Activated naive CD4-positive, alpha-beta T cell treated with anti-CD3 and anti-CD28 coated beads for 36 hours (primary cell): ENCODE results near the gene PLEKHM3. TPM values are rescaled to one million over a fixed set of nuclear protein-coding genes. Genes with fewer than 3 reads are reported as not detected.

Experiments
- CTCF ChIA-PET: fragments of 350-600 bp; sonication (Branson Sonifier 250); formaldehyde crosslinking; loops from one replicate; lab custom pipeline; 2021; ENCODE audit warnings: antibody characterized with exemption; lab: Charles Lee
- DNase-seq: peaks from one replicate; pipeline ENCODE4 v3.0.0-alpha.2; 2020
- H3K27ac Mint-ChIP-seq: one replicate; pipeline ENCODE4 v1.8.0; 2021; ENCODE audit warnings: mild to moderate bottlenecking, mixed read lengths
- H3K27me3 Mint-ChIP-seq: one replicate; pipeline ENCODE4 v1.8.0; 2021; ENCODE audit warnings: low read depth, mixed read lengths
- H3K36me3 Mint-ChIP-seq: one replicate; pipeline ENCODE4 v1.8.0; 2021; ENCODE audit warnings: low read depth, mixed read lengths
- H3K4me1 Mint-ChIP-seq: one replicate; pipeline ENCODE4 v1.8.0; 2021; ENCODE audit warnings: low read depth, mixed read lengths
- H3K4me3 Mint-ChIP-seq: one replicate; pipeline ENCODE4 v1.8.0; 2021; ENCODE audit warnings: mild to moderate bottlenecking, moderate library complexity, mixed read lengths
- H3K9me3 Mint-ChIP-seq: one replicate; pipeline ENCODE4 v1.8.0; 2021; ENCODE audit warnings: mixed read lengths
- intact Hi-C: fragments of 100-400 bp; cut with micrococcal nuclease; formaldehyde crosslinking; loops from one replicate; pipeline ENCODE4 v1.15.1; 2023
- total RNA-seq, 2 experiments: library from RNA; stranded (reverse); gene quantifications; one replicate each; pipeline ENCODE4 v1.2.3, GENCODE V29; 2021

Gene PLEKHM3
- total RNA-seq, 2 experiments from 2014 or later, result 6.5 to 7.0 TPM

- DNase-seq, result no peak
- H3K9me3 Mint-ChIP-seq, result no peaks in the 10 kb centered on the region
- H3K27ac Mint-ChIP-seq, result no peak overlapping the region
- H3K4me3 Mint-ChIP-seq, result no peak overlapping the region
- no peaks in the 10 kb centered on the region for H3K36me3 Mint-ChIP-seq
- CTCF ChIA-PET, result no interaction called here
- no peaks in the 10 kb centered on the region for H3K27me3 Mint-ChIP-seq
- intact Hi-C loops, result no loop called here
- peaks cover 7% of the 10 kb centered on the region for H3K4me1 Mint-ChIP-seq
Measured at GRCh38 chr2:207984765-207985480, 40.4 kb downstream of the PLEKHM3 start.

DNA sequence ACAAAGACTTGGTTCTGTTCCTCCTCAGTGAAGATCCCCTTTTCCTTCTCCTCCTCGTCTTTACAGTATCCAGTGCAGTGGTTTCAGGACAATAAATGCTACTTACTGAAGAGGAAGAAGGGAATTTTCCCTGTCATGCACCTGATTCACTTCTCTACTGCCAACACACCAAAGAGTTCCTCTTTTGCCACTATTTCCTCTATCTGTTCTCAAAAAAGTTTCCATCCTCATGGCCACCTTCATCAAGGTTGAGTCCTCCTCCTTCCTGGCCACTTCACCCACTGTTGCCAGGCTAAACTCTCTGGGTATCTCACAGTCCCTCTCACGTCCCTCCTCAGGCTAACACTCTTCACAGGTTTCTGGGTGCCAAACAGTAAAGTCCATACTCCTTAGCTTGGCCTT, 41.7 kb downstream of the PLEKHM3 start:
- intact Hi-C loops, result no loop called here
- H3K27ac Mint-ChIP-seq, result no peak overlapping the region
- no peaks in the 10 kb centered on the region for H3K9me3 Mint-ChIP-seq
- CTCF ChIA-PET, result no interaction called here
- H3K36me3 Mint-ChIP-seq, result no peaks in the 10 kb centered on the region
- no peak for DNase-seq
- H3K27me3 Mint-ChIP-seq, result no peaks in the 10 kb centered on the region
- H3K4me3 Mint-ChIP-seq, result no peak overlapping the region
- peaks cover 7% of the 10 kb centered on the region for H3K4me1 Mint-ChIP-seq

GRCh38 chr2:207978177-207978948, 47.0 kb downstream of the PLEKHM3 start:
- CTCF ChIA-PET, result no interaction called here
- peaks cover 2% of the 10 kb centered on the region for H3K4me1 Mint-ChIP-seq
- H3K27ac Mint-ChIP-seq, result no peak overlapping the region
- no peak for DNase-seq
- intact Hi-C loops, result no loop called here
- H3K9me3 Mint-ChIP-seq, result no peaks in the 10 kb centered on the region
- H3K27me3 Mint-ChIP-seq, result no peaks in the 10 kb centered on the region
- H3K36me3 Mint-ChIP-seq, result no peaks in the 10 kb centered on the region
- no peak overlapping the region for H3K4me3 Mint-ChIP-seq

- Mint-ChIP-seq H3K4me3 (no peak overlapping the region), H3K36me3 (no peaks in the 10 kb centered on the region), H3K9me3 (no peaks in the 10 kb centered on the region), H3K4me1 (peaks cover 8% of the 10 kb centered on the region), H3K27ac (no peak overlapping the region), H3K27me3 (no peaks in the 10 kb centered on the region)
- CTCF ChIA-PET, result interaction anchor here (0.7 to 2.9 kb wide), 6 partner anchors 16 to 230 kb away, joined by 3 to 8 read pairs (median 4); no protein-coding TSS in a partner anchor
- no peak for DNase-seq
- intact Hi-C loops, result no loop called here
Measured at GRCh38 chr2:207975921-207976320, 49.4 kb downstream of the PLEKHM3 start.

GRCh38 chr2:207974216-207974605, 51.1 kb downstream of the PLEKHM3 start:
- H3K27ac Mint-ChIP-seq, result no peak overlapping the region
- peaks cover 17% of the 10 kb centered on the region for H3K4me1 Mint-ChIP-seq
- DNase-seq, result no peak
- H3K36me3 Mint-ChIP-seq, result no peaks in the 10 kb centered on the region
- no peaks in the 10 kb centered on the region for H3K9me3 Mint-ChIP-seq
- intact Hi-C loops, result no loop called here
- H3K27me3 Mint-ChIP-seq, result no peaks in the 10 kb centered on the region
- CTCF ChIA-PET, result interaction anchor here (0.6 to 4.0 kb wide), 8 partner anchors 66 to 347 kb away, joined by 3 to 25 read pairs (median 4); no protein-coding TSS in a partner anchor
- H3K4me3 Mint-ChIP-seq, result no peak overlapping the region

DNA sequence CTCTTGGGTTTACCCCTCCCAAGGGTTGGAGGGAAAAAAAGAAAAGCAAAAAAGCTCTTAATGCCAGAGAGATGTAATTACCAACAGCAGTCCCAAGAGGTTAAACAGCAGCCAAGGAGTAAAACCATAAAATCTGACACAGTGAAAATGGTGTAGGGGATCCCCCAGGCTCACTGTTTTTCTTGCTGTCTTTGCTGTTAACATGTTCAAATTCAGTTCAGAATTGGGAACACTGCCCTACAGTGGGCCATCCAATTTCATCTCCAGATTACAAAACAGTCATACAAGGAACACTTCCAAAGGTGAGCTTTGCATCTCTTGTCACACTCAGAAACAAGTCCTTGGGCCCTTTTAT, 54.5 kb downstream of the PLEKHM3 start:
- no peak overlapping the region for H3K27ac Mint-ChIP-seq
- no peak for DNase-seq
- H3K4me3 Mint-ChIP-seq, result no peak overlapping the region
- intact Hi-C loops, result no loop called here
- no peaks in the 10 kb centered on the region for H3K9me3 Mint-ChIP-seq
- CTCF ChIA-PET, result interaction anchor here (1.1 to 4.0 kb wide), 4 partner anchors 17 to 225 kb away, joined by 3 to 25 read pairs (median 7); no protein-coding TSS in a partner anchor
- H3K36me3 Mint-ChIP-seq, result no peaks in the 10 kb centered on the region
- H3K4me1 Mint-ChIP-seq, result peaks cover 17% of the 10 kb centered on the region
- H3K27me3 Mint-ChIP-seq, result no peaks in the 10 kb centered on the region

GRCh38 chr2:207970147-207970825, 55.0 kb downstream of the PLEKHM3 start:
- Mint-ChIP-seq H3K27ac (no peak overlapping the region), H3K27me3 (no peaks in the 10 kb centered on the region), H3K36me3 (no peaks in the 10 kb centered on the region), H3K9me3 (no peaks in the 10 kb centered on the region), H3K4me1 (peaks cover 17% of the 10 kb centered on the region), H3K4me3 (no peak overlapping the region)
- CTCF ChIA-PET, result interaction anchor here (0.7 to 4.0 kb wide), 3 partner anchors 70 to 494 kb away, joined by 3 to 25 read pairs (median 10); no protein-coding TSS in a partner anchor
- intact Hi-C loops, result no loop called here
- no peak for DNase-seq

GRCh38 chr2:207969249-207969648, 56.1 kb downstream of the PLEKHM3 start:
- Mint-ChIP-seq H3K4me3 (no peak overlapping the region), H3K27ac (no peak overlapping the region), H3K36me3 (peaks cover 2% of the 10 kb centered on the region), H3K4me1 (peaks cover 16% of the 10 kb centered on the region), H3K27me3 (no peaks in the 10 kb centered on the region), H3K9me3 (no peaks in the 10 kb centered on the region)
- DNase-seq, result no peak
- CTCF ChIA-PET, result no interaction called here
- intact Hi-C loops, result no loop called here

DNA sequence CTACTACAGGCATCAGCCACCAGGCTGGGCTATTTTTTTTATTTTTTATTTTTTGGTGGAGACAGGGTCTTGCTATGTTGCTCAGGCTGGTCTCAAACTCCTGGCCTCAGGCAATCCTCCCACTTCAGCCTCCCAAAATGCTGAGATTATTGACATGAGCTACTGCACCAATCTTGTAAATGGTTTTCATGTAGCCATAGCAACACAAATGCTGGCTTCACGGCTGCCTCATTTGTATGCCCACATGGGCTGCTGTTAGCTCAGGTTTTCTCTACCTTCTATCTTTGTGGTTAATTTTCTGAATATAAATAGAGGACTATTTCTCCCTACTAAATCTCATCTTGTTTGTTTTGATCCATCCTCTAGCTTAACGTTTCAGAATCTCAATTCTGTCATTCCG, 58.2 kb downstream of the PLEKHM3 start:
- Mint-ChIP-seq H3K36me3 (peaks cover 16% of the 10 kb centered on the region), H3K27me3 (no peaks in the 10 kb centered on the region), H3K4me3 (no peak overlapping the region), H3K4me1 (peaks cover 16% of the 10 kb centered on the region), H3K9me3 (peaks cover 11% of the 10 kb centered on the region), H3K27ac (no peak overlapping the region)
- no peak for DNase-seq
- CTCF ChIA-PET, result interaction anchor here (0.8 to 1.5 kb wide), 3 partner anchors 12 to 221 kb away, joined by 3 to 6 read pairs (median 3); partner anchors contain the start of gene FZD5
- intact Hi-C loops, result no loop called here

- H3K27me3 Mint-ChIP-seq, result no peaks in the 10 kb centered on the region
- CTCF ChIA-PET, result no interaction called here
Measured at GRCh38 chr2:207960911-207961310, 64.4 kb downstream of the PLEKHM3 start.

DNA sequence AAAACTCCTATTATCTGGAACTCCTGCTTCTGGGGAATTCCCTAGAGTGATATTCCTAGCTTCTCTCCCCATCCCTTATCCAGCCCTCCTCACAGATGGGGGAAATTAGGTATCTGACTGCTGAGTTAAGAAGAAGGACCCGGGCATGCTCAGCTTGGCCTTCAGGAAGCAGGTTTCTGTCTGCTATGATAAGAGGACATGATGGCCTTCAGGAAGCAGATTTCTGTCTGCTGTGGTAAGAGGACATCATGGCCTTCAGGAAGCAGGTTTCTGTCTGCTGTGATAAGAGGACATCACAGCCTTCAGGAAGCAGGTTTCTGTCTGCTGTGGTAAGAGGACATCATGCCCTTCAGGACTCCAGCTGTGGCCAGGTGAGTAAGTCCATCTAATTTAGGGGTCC, 65.2 kb downstream of the PLEKHM3 start:
- Mint-ChIP-seq H3K36me3 (peaks cover 19% of the 10 kb centered on the region), H3K27me3 (no peaks in the 10 kb centered on the region), H3K4me3 (no peak overlapping the region), H3K9me3 (peaks cover 13% of the 10 kb centered on the region), H3K27ac (no peak overlapping the region), H3K4me1 (peaks cover 2% of the 10 kb centered on the region)
- intact Hi-C loops, result no loop called here
- DNase-seq, result no peak
- CTCF ChIA-PET, result interaction anchor here (1.0 kb wide), 1 partner anchor 16 kb away, joined by 3 read pairs; no protein-coding TSS in a partner anchor

More at GRCh38 chr2:207960911-207961310, 64.4 kb downstream of the PLEKHM3 start:
- Mint-ChIP-seq H3K4me3 (no peak overlapping the region), H3K27ac (no peak overlapping the region), H3K36me3 (peaks cover 19% of the 10 kb centered on the region), H3K9me3 (peaks cover 13% of the 10 kb centered on the region), H3K4me1 (peaks cover 2% of the 10 kb centered on the region)
- DNase-seq, result no peak
- intact Hi-C loops, result no loop called here

- H3K4me1 Mint-ChIP-seq, result peaks cover 2% of the 10 kb centered on the region
- CTCF ChIA-PET, result no interaction called here
- H3K27ac Mint-ChIP-seq, result no peak overlapping the region
Measured at GRCh38 chr2:207956771-207957170, 68.6 kb downstream of the PLEKHM3 start.

More at GRCh38 chr2:207956771-207957170, 68.6 kb downstream of the PLEKHM3 start:
- intact Hi-C loops, result no loop called here
- Mint-ChIP-seq H3K36me3 (no peaks in the 10 kb centered on the region), H3K4me3 (no peak overlapping the region), H3K27me3 (no peaks in the 10 kb centered on the region), H3K9me3 (no peaks in the 10 kb centered on the region)
- no peak for DNase-seq
